Hematopoietic multipotent progenitor cell treated with erythropoietin and hydrocortisone succinate and interleukin-3 and kit ligand, for 17 days (in vitro differentiated cells): ENCODE results near the gene HRAS.

Experiments
- DNase-seq: peaks from one replicate; pipeline ENCODE4 v3.0.0-alpha.2; 2015; ENCODE audit warnings: low spot score

HRAS gene

GRCh38 chr11:553083-553987 lies 18.0 kb upstream of the HRAS start:
- DNase-seq = no peak

GRCh38 chr11:551596-551995 lies 16.2 kb upstream of the HRAS start:
- DNase-seq = no peak

- DNase-seq = no peak
These were observed 15.8 kb upstream of the HRAS start for GRCh38 chr11:551131-551530.

GRCh38 chr11:550746-551085 lies 15.3 kb upstream of the HRAS start:
- no peak for DNase-seq

GRCh38 chr11:550021-550745 lies 14.8 kb upstream of the HRAS start:
- DNase-seq = no peak

- no peak for DNase-seq
These were observed 13.6 kb upstream of the HRAS start for GRCh38 chr11:548700-549603.

GRCh38 chr11:545171-545570 lies 9.8 kb upstream of the HRAS start:
- DNase-seq = no peak

GRCh38 chr11:544817-545166 lies 9.4 kb upstream of the HRAS start:
- DNase-seq = no peak

GRCh38 chr11:541433-541885 lies 6.1 kb upstream of the HRAS start:
- no peak for DNase-seq

GRCh38 chr11:540583-541432 lies 5.4 kb upstream of the HRAS start:
- DNase-seq = no peak

- no peak for DNase-seq
These were observed 4.7 kb upstream of the HRAS start for GRCh38 chr11:539971-540481.

- DNase-seq = no peak
These were observed 3.2 kb upstream of the HRAS start for GRCh38 chr11:538431-539051.

- no peak for DNase-seq
These were observed 2.5 kb upstream of the HRAS start for GRCh38 chr11:537622-538430.

- peak; percentile 78 for DNase-seq
These were observed 1.7 kb upstream of the HRAS start, which contains the start of gene LRRC56 for GRCh38 chr11:536841-537621. Gene LRRC56 (plus strand): TSS chr11:537527. CDS start chr11:540685, 3,158 bp downstream.

GRCh38 chr11:535210-535518 lies 212 bp downstream of the HRAS start:
- no peak for DNase-seq

GRCh38 chr11:534396-535209 lies 773 bp downstream of the HRAS start:
- DNase-seq = no peak

- no peak for DNase-seq
These were observed 1.6 kb downstream of the HRAS start for GRCh38 chr11:533586-534395.
